ENCODE data around the gene AOPEP.

- no peak for TF ChIP-seq CTCF (IDR thresholded peaks at IDR 0.05; ENCODE audit: insufficient read depth, low read depth, low read length)
- TF ChIP-seq EZH2 (IDR thresholded peaks at IDR 0.05; ENCODE audit: insufficient read depth, low read length), result no peak
These were observed 64.9 kb downstream of the AOPEP start for GRCh38 chr9:94791435-94791834.

All from astrocyte (in vitro differentiated cells and primary cell).